Activated T-helper 1 cell treated with anti-CD3 and anti-CD28 coated beads, Interleukin-12 subunit alpha, Interleukin-12 subunit beta, Interleukin-2, Interleukin-4 antibody, amounts not matched to agents 30 ng/mL and 10 ng/mL and 1 ng/mL, durations not matched to agents 14 hours and 24 hours and 36 hours (primary cell): ENCODE measurements around the gene DYNC1I1. TPM values are rescaled to one million over a fixed set of nuclear protein-coding genes. Genes with fewer than 3 reads are reported as not detected.

ENCODE experiments used
- DNase-seq: peaks from one replicate; pipeline ENCODE4 v3.0.0; 2021; ENCODE audit warnings: low spot score
- H3K27ac Mint-ChIP-seq: one replicate; pipeline ENCODE4 v1.8.0; 2021; ENCODE audit warnings: mild to moderate bottlenecking, mixed read lengths
- H3K27me3 Mint-ChIP-seq: one replicate; pipeline ENCODE4 v1.8.0; 2022; ENCODE audit warnings: mild to moderate bottlenecking, moderate library complexity, mixed read lengths; ENCODE audit not compliant: insufficient read depth
- H3K36me3 Mint-ChIP-seq: one replicate; pipeline ENCODE4 v1.8.0; 2021; ENCODE audit warnings: low read depth, mixed read lengths
- H3K4me1 Mint-ChIP-seq: one replicate; pipeline ENCODE4 v1.8.0; 2021; ENCODE audit warnings: low read depth, mixed read lengths
- H3K4me3 Mint-ChIP-seq: one replicate; pipeline ENCODE4 v1.8.0; 2021; ENCODE audit warnings: mild to moderate bottlenecking, moderate library complexity, mixed read lengths
- H3K9me3 Mint-ChIP-seq: one replicate; pipeline ENCODE4 v1.8.0; 2021; ENCODE audit warnings: mixed read lengths
- intact Hi-C: fragments of 100-400 bp; cut with micrococcal nuclease; formaldehyde crosslinking; loops from one replicate; pipeline ENCODE4 v1.15.1; 2024
- total RNA-seq: library from RNA; stranded (reverse); gene quantifications from 2 replicates; pipeline ENCODE4 v1.2.3, GENCODE V29; 2022

The DYNC1I1 gene
- total RNA-seq, 1 donor from 2014 or later, result not detected

DNA sequence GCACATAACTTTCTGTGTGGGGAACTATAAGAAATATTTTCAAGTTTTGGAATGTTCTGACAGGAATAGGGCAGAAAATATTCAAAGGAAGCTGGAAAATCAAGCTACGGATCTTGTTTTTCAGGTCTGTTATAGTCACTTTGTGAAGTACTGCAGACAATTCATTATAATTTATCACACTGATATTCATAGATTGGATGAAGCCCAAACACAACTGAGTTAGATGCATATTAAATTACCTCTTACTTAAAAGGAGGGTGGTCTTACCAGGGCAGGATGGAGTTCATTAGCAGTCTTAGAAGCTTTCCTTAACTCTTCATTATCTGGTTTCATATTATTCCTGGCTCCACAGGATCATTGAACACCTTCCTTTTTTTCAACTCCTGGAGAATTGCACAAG lies 242.3 kb downstream of the DYNC1I1 start:
- Mint-ChIP-seq H3K36me3 (no peaks in the 10 kb centered on the region), H3K27me3 (peaks cover 7% of the 10 kb centered on the region), H3K9me3 (no peaks in the 10 kb centered on the region), H3K4me1 (no peaks in the 10 kb centered on the region), H3K27ac (no peak overlapping the region), H3K4me3 (no peak overlapping the region)
- intact Hi-C loops, result no loop called here
- no peak for DNase-seq

DNA sequence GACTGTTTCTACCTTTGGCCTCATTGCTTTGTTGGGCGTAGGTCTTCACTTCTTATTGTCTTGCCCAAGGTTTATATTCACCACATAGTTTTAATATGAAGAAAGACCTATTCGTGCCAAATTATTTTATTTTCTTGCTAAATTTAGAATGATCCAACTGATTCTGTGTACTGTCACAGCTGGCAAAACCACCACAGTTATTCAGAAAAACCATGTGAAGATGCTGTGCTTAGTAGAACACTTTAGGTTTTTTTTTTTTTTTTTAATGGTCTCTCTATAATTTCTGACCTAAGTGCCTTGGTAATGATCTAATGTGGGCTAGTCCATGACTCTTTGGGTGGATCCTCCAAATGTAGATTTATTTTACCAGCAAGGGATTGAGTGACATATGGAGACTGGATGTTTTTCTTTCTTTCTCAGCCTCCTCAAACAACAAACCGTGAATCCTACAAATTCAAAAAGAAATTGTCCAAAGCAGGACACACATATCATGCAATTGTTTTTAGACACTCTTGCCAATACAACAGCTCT lies 243.8 kb downstream of the DYNC1I1 start:
- H3K36me3 Mint-ChIP-seq, result no peaks in the 10 kb centered on the region
- H3K27ac Mint-ChIP-seq, result no peak overlapping the region
- no peak for DNase-seq

DNA sequence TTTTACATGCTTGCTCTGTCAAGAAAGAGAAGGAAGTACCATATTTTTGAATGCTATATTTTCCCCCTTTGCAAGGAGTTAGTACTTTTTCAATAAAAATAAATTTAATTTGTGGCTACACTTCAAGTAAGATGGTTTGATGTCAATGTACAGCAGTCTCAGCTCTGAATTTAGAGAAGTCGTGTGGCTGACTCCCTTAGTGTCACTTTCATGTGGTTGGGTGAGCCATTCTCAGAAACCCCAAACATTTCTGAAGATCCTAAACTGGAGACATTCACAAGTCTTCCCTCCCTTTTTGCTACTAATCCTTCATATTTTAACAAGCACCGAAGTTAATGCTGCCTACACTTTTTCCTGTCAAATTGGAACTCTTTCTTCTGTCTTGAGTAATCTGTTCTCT lies 244.4 kb downstream of the DYNC1I1 start:
- intact Hi-C loops, result no loop called here
- no peaks in the 10 kb centered on the region for H3K4me1 Mint-ChIP-seq

More for the DNA sequence above, 243.8 kb downstream of the DYNC1I1 start:
- intact Hi-C loops, result no loop called here
- H3K9me3 Mint-ChIP-seq, result no peaks in the 10 kb centered on the region
- H3K27me3 Mint-ChIP-seq, result peaks cover 10% of the 10 kb centered on the region
- H3K4me3 Mint-ChIP-seq, result no peak overlapping the region
- H3K4me1 Mint-ChIP-seq, result no peaks in the 10 kb centered on the region

DNA sequence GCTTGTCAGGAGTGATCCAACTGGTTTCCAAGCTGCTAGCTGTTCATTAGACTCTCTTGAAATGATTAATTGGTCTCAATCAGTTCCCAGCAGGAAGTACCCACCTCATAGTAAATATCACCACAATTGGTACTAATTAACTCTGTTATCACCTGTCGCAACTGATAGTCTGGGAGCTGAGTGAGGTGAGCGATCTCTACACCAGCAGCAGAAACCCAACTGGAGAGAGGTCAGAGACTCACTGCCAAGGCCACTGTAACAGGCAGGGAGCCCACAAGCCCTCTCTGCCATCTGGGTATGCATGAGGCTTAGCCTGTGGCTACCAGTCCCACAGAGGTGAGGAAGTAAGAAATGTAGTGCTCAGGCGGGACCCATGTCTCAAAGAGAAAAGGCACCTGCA lies 245.5 kb downstream of the DYNC1I1 start:
- Mint-ChIP-seq H3K36me3 (no peaks in the 10 kb centered on the region), H3K9me3 (no peaks in the 10 kb centered on the region), H3K4me1 (no peaks in the 10 kb centered on the region), H3K27me3 (peaks cover 10% of the 10 kb centered on the region), H3K27ac (no peak overlapping the region), H3K4me3 (no peak overlapping the region)
- DNase-seq, result no peak
- intact Hi-C loops, result no loop called here

More for the DNA sequence above, 244.4 kb downstream of the DYNC1I1 start:
- Mint-ChIP-seq H3K27me3 (peaks cover 10% of the 10 kb centered on the region), H3K9me3 (no peaks in the 10 kb centered on the region), H3K4me3 (no peak overlapping the region), H3K36me3 (no peaks in the 10 kb centered on the region), H3K27ac (no peak overlapping the region)
- DNase-seq, result no peak

DNA sequence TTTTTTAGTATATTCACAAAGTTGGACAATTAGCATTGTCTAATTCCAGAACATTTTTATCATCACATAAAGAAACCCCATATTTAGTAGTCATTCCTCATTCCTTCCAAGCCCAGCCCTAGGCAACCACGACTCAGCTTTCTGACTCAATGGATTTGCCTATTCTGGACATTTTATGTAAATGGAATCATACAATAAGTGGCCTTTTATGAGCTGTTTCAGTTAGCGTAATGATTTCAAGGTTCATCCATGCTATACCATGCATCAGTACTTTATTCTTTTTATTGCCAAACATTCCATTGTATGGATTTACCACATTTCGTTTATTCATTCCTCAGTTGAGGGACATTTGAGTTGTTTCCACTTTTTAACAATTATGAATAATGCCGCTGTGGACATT lies 249.2 kb downstream of the DYNC1I1 start:
- no peaks in the 10 kb centered on the region for H3K9me3 Mint-ChIP-seq
- intact Hi-C loops, result no loop called here
- H3K4me3 Mint-ChIP-seq, result no peak overlapping the region
- H3K4me1 Mint-ChIP-seq, result no peaks in the 10 kb centered on the region
- H3K27me3 Mint-ChIP-seq, result peaks cover 5% of the 10 kb centered on the region
- no peaks in the 10 kb centered on the region for H3K36me3 Mint-ChIP-seq
- H3K27ac Mint-ChIP-seq, result no peak overlapping the region
- no peak for DNase-seq

DNA sequence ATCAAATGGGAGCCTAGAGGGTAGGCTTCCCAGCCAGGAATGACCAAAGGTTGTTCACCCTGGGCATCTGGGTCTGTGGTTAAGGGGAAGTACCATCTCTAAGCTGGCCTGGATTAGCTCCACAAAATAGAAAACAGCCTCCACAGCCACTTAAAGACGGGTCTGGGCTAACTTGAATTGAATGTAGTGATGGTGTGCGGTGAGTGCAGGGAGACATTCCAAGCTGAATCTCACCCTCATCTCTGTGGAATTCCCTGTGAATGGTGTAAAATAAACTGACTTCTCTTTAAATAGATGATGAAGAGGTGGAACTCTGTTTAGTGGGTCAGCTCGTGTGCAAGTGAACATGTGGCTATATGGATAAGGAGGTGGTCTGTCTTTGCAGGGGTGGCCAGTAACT lies 251.0 kb downstream of the DYNC1I1 start:
- DNase-seq, result no peak
- intact Hi-C loops, result no loop called here
- H3K27ac Mint-ChIP-seq, result no peak overlapping the region
- H3K36me3 Mint-ChIP-seq, result no peaks in the 10 kb centered on the region
- H3K27me3 Mint-ChIP-seq, result peaks cover 5% of the 10 kb centered on the region
- no peaks in the 10 kb centered on the region for H3K4me1 Mint-ChIP-seq
- H3K9me3 Mint-ChIP-seq, result peaks cover 4% of the 10 kb centered on the region
- no peak overlapping the region for H3K4me3 Mint-ChIP-seq

DNA sequence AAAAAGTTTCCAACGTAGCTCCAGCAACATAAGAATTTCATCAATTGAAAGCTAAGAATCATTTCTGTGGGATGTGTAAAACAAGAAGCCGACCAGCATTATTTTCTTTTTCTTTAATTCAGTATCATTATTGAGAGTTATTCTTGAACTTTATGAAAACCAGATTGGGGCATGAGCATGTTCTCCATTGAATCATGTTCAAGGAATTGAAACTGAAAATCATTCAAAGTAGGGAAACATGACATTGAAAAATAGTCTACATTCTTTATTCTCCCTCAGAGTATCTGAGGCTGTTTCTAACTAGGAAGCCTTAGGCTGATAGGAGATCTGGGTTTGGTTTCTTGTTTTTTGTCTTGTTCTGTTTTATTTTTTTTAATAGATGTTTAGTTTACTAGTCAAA lies 253.7 kb downstream of the DYNC1I1 start:
- Mint-ChIP-seq H3K4me1 (peaks cover 12% of the 10 kb centered on the region), H3K9me3 (peaks cover 5% of the 10 kb centered on the region), H3K27ac (no peak overlapping the region), H3K36me3 (no peaks in the 10 kb centered on the region), H3K4me3 (no peak overlapping the region), H3K27me3 (peaks cover 3% of the 10 kb centered on the region)
- intact Hi-C loops, result no loop called here
- no peak for DNase-seq

DNA sequence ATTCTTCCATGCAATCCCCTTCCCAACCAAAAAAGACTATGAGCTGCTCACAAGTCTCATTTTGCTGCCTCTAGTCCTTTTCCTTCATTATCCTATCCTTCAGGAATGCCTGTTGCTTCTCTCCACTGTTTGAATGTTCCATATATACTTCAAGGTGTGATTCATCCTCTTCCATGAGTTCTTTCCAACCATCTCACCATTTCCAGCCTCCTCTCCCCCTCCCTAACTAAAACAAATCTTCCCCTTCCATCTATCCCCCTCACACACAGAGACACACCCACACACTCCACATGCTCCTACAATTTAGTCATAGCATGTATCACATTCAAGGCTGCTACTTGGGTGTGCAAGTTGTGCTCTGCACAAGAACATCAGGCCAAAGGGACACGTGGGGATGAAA lies 254.3 kb downstream of the DYNC1I1 start:
- Mint-ChIP-seq H3K4me3 (no peak overlapping the region), H3K4me1 (peaks cover 12% of the 10 kb centered on the region), H3K9me3 (peaks cover 5% of the 10 kb centered on the region), H3K36me3 (no peaks in the 10 kb centered on the region), H3K27me3 (peaks cover 3% of the 10 kb centered on the region), H3K27ac (no peak overlapping the region)
- intact Hi-C loops, result no loop called here
- no peak for DNase-seq

DNA sequence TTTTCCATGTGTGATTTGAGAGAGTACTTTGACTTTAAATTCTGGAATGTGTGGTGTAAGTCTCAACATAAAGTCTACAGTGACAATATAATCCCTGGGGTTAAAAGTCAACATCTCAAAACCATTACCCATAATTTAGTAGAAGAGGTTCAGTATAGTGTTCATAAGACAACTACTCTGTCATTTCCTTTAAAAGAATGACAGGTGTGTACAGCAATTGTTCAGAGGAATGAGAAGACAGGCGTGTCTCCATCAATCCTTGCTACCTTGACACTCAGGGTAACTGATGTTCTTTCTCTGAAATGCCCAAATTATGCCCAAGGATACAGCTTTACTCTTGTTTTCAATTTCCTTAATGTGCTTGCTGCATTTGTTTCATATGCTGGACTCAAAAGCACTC lies 256.4 kb downstream of the DYNC1I1 start:
- no peaks in the 10 kb centered on the region for H3K36me3 Mint-ChIP-seq
- H3K9me3 Mint-ChIP-seq, result peaks cover 5% of the 10 kb centered on the region
- intact Hi-C loops, result no loop called here
- no peak for DNase-seq
- peaks cover 9% of the 10 kb centered on the region for H3K27me3 Mint-ChIP-seq
- H3K27ac Mint-ChIP-seq, result no peak overlapping the region
- no peak overlapping the region for H3K4me3 Mint-ChIP-seq
- peaks cover 12% of the 10 kb centered on the region for H3K4me1 Mint-ChIP-seq

DNA sequence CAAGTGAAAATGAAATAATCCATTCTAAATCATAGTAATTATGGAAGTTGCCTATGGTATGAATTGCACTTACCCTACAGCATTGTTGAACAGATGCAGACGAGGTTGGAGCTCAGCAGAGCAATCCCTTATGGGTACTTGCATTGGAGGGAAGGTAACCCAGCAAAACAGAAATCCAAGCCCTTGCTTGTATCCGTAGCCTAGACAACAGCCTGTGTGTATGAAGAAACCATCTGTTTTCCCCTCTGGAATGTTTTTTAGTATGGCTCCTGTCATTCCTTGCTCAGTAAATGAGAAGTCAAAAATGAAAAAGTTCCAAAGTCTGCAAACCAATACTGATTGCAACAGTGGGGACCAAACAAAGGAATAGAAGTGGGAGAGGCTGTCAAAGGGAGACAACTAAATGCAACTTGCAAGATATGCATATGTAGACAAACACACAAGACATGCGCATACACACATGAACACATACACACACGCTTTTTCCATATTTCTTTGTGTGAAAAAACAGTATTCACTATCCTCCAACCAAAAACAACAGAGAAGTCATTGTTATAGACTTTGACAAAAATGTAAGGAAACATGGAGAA lies 260.8 kb downstream of the DYNC1I1 start:
- peaks cover 12% of the 10 kb centered on the region for H3K4me1 Mint-ChIP-seq
- no peak overlapping the region for H3K4me3 Mint-ChIP-seq
- no peaks in the 10 kb centered on the region for H3K36me3 Mint-ChIP-seq
- intact Hi-C loops, result no loop called here
- no peak for DNase-seq
- no peak overlapping the region for H3K27ac Mint-ChIP-seq
- peaks cover 8% of the 10 kb centered on the region for H3K27me3 Mint-ChIP-seq
- peaks cover 4% of the 10 kb centered on the region for H3K9me3 Mint-ChIP-seq

DNA sequence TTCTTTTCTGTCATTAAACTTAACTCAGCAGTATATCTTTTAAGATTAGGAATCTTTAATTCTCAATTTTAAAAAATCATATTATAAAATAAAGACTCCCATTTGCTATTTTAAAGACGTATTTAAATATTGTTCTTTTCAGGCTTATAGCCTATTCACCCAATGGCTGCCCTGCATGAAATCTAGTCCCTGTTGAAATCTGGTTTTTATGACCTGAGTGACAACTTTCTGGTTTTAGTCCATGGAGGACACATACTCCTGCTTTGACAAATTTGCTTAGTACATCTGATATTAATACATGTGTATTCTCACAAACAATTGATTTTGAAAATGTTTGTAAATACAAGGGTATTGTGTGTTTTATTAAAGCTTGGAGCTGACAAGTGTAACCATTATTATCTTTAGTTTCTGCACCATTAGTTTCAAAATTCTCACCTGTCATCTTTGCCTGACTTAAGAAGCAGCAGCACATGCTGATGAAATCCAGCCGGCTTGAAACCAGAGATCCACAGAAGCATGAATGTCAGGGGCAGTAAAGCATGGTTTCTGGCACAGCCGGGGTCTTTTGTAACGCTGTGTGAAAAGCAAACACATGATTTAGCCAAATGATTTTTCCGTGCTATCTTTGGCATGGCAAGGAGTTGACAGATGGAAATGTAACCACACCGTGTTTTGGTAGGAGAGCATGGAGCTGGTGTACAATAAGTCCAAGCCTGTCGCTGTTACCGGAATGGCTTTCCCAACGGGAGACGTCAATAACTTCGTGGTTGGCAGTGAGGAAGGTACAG lies 262.8 kb downstream of the DYNC1I1 start:
- Mint-ChIP-seq H3K27me3 (peaks cover 8% of the 10 kb centered on the region), H3K27ac (no peak overlapping the region), H3K36me3 (no peaks in the 10 kb centered on the region), H3K4me3 (no peak overlapping the region), H3K4me1 (peaks cover 7% of the 10 kb centered on the region), H3K9me3 (no peaks in the 10 kb centered on the region)
- no peak for DNase-seq
- intact Hi-C loops, result no loop called here

DNA sequence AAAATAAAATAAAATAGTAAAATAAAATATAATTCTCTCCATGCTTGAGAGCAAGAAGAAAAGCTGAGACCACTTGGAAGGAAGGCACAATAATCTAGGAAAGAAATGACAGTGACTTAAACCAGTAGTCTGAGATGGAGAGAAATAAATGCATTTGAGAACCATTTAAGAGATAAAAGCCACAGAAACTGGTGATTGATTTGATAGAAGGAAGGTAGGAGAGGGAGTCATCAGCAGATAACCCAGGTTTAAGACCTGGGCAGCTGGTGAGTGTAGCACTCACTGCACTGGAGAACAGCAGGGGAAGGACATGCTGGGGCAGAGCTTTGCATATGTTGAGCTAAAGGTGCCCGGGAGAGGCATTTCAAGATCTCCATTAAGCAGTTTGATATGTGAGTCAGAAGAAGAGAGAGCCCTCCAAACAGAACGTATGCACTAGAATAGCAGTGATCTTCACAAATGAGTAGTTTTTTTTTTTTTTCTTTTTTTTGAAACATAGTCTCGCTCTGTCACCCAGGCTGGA lies 268.0 kb downstream of the DYNC1I1 start:
- H3K36me3 Mint-ChIP-seq, result no peaks in the 10 kb centered on the region
- H3K9me3 Mint-ChIP-seq, result no peaks in the 10 kb centered on the region
- intact Hi-C loops, result no loop called here
- DNase-seq, result no peak
- H3K4me3 Mint-ChIP-seq, result no peak overlapping the region
- no peaks in the 10 kb centered on the region for H3K4me1 Mint-ChIP-seq
- H3K27me3 Mint-ChIP-seq, result peaks cover 6% of the 10 kb centered on the region
- H3K27ac Mint-ChIP-seq, result no peak overlapping the region

DNA sequence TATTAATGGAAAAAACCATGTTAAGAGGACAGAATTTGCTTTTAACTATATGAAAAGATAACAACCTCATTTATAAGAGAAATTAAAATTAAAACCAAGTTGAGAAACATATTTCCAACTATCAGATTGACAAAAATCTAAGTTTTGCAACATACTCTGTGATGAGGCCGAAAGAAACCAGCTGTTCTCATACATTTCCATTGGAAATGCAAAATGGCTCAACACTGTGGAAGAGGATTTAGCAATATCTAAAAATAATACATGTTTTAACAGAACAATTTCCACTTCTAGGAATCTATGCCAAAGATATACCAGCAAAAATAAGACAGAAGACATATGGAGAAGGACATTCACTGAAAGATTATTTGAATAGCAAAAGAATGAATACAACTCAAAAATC lies 268.8 kb downstream of the DYNC1I1 start:
- Mint-ChIP-seq H3K27ac (no peak overlapping the region), H3K4me1 (no peaks in the 10 kb centered on the region), H3K36me3 (no peaks in the 10 kb centered on the region), H3K9me3 (no peaks in the 10 kb centered on the region), H3K4me3 (no peak overlapping the region), H3K27me3 (peaks cover 4% of the 10 kb centered on the region)
- intact Hi-C loops, result no loop called here
- DNase-seq, result no peak
